ENCODE results near the gene PPIB. TPM values are rescaled to one million over a fixed set of nuclear protein-coding genes. Genes with fewer than 3 reads are reported as not detected.

Gene PPIB
- total and polyA plus RNA-seq, 9 of the 15 experiments (the other 6 are each of a cell fraction or from before 2014, with no cell fraction given), result 306 to 746 (median 439) TPM

DNA sequence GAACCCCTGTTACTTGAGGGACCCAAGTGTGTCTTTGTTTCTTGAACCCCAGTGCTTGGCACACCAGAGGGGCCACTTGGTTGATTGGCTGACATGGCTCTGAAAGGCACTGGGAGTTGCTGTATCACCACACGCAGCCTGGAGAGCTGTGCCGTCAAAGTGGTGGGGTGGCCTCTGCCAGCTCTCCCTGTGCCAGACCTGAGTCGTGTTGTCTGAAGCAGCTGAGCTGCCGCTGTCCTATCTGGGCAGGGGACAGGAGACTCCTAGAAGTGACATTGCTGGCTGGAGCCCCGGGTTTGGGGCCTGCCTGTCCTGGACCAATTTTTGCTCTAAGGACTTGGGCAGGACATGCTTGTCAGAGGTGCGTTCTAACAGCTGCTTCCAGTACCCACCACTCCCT lies 16.8 kb downstream of the PPIB start:
- peak overlapping the region; percentile 64; the same call in 1 of the 3 replicates for H3K27ac ChIP-seq (ENCODE audit: extremely low read depth, low read depth, low read length)
- in situ Hi-C loops (cut with MboI) (no loop called here), intact Hi-C loops (cut with micrococcal nuclease) (no loop called here)
- H3K4me2 ChIP-seq (ENCODE audit: insufficient read depth, low read length), result no peak overlapping the region; the same call in 1 of the 2 replicates
- no peak for TF ChIP-seq CGGBP1 (CRISPR knock-in tag; IDR thresholded peaks at IDR 0.05)
- TF ChIP-seq ZBTB8A (IDR thresholded peaks at IDR 0.05; ENCODE audit: partially characterized antibody), result no peak
- no peak for TF ChIP-seq CREB1 (IDR thresholded peaks at IDR 0.05)
- no peak for TF ChIP-seq CREB1 (CRISPR knock-in tag; IDR thresholded peaks at IDR 0.05)
- TF ChIP-seq IRF9 (tag; IDR thresholded peaks at IDR 0.05), result no peak
- TF ChIP-seq SMARCB1 (IDR thresholded peaks at IDR 0.05; ENCODE audit: insufficient read length, low read depth), result no peak
- TF ChIP-seq KDM5B (IDR thresholded peaks at IDR 0.05; ENCODE audit: insufficient replicate concordance, low read depth, low read length), result no peak
- no peak for TF ChIP-seq MYNN (IDR thresholded peaks at IDR 0.05)
- TF ChIP-seq MYNN (CRISPR knock-in tag; IDR thresholded peaks at IDR 0.05), result no peak
- no peak for TF ChIP-seq MLLT1 (IDR thresholded peaks at IDR 0.05)
- TF ChIP-seq RHOXF2B (CRISPR knock-in tag; conservative IDR thresholded peaks at IDR 0.05), result no peak
- no peak for TF ChIP-seq SMARCE1 (IDR thresholded peaks at IDR 0.05)
- no peak for TF ChIP-seq MAFG (tag; conservative IDR thresholded peaks at IDR 0.05)
- no peak for TF ChIP-seq PTRF (tag; IDR thresholded peaks at IDR 0.05)
- TF ChIP-seq FOXM1 (IDR thresholded peaks at IDR 0.05; ENCODE audit: low read depth), result no peak
- no peak for TF ChIP-seq FOXM1 (CRISPR knock-in tag; IDR thresholded peaks at IDR 0.05; ENCODE audit: low read depth)
- no peak for TF ChIP-seq RAD51 (IDR thresholded peaks at IDR 0.05; ENCODE audit: borderline replicate concordance, low read depth)
- peaks cover 50 to 75% of the 10 kb centered on the region in 2 experiments for H3K4me1 ChIP-seq (replicated peaks in 1 of 2; ENCODE audit: control insufficient read depth in 2 of 2, insufficient read depth in 2 of 2, low read length in 2 of 2)
- H3K27me3 ChIP-seq (ENCODE audit: control insufficient read depth in 2 of 2, insufficient read depth in 2 of 2, low read length in 2 of 2), result no peaks in the 10 kb centered on the region
- no peak overlapping the region for H3K4me3 ChIP-seq
- BruUV-seq (replicated peaks), result no TSS peak
- H3K9ac ChIP-seq (ENCODE audit: insufficient read depth in 1 of 2, low read depth in 2 of 2, low read length in 2 of 2), result peak overlapping the region in 1 of 2 experiments; percentile 83; a peak in 3 of 4 replicates
- peaks cover 4% of the 10 kb centered on the region for H3K9me1 ChIP-seq (ENCODE audit: control insufficient read depth, insufficient read depth, low read length)
- H3K79me2 ChIP-seq (ENCODE audit: control insufficient read depth, insufficient read depth, low read length), result no peaks in the 10 kb centered on the region
- ATAC-seq (no peak), DNase-seq (ENCODE audit: extremely low read depth in 1 of 4, low spot score in 3 of 4) (no peak), FAIRE-seq (no peak)
- peaks cover 15% of the 10 kb centered on the region; the same call in 1 of the 2 replicates for H4K20me1 ChIP-seq (replicated peaks; ENCODE audit: control insufficient read depth, insufficient read depth, low read length)
- 60% methylated on average over 6 of the region's 6 CpGs for WGBS (ENCODE audit: insufficient coverage, low coverage, missing lambda C conversion rate)
- CTCF ChIA-PET (ENCODE audit: low intra/inter-chr PET ratio), result no interaction called here
- H2AFZ ChIP-seq (ENCODE audit: low read depth, low read length), result 0 out of 2 replicates have a peak overlapping the region, but pooled peaks have one; percentile 66
- POLR2A ChIA-PET, result interaction anchor here (0.9 to 6.1 kb wide), 6 partner anchors 9 to 241 kb away, joined by 3 to 34 read pairs (median 4); partner anchors contain the start of genes CIAO2A, PPIB and TRIP4
- H3K9me3 ChIP-seq (replicated peaks; ENCODE audit: control insufficient read depth, insufficient read depth, low read depth, low read length), result no peaks in the 10 kb centered on the region
- peaks cover 30% of the 10 kb centered on the region for H3K36me3 ChIP-seq (ENCODE audit: control insufficient read depth, insufficient read depth, low read length)

Data from K562 (cell line).